Neural cell (in vitro differentiated cells): ENCODE measurements around the gene TBC1D5. TPM values are rescaled to one million over a fixed set of nuclear protein-coding genes. Genes with fewer than 3 reads are reported as not detected.

Experiments
- H2AFZ ChIP-seq: fragments of 200-600, 300-800 bp; sonication (generic), shearing (Covaris generic); 2 replicates; pipeline ENCODE4 v1.6.0; 2014; ENCODE audit warnings: low read depth, mild to moderate bottlenecking, antibody characterized with exemption, low read length, moderate library complexity
- H3F3A ChIP-seq: fragments of 200-600 bp; shearing (Covaris generic); 2 replicates; pipeline ENCODE4 v1.6.1; 2016; ENCODE audit warnings: mild to moderate bottlenecking, moderate library complexity, mixed read lengths, antibody characterized with exemption, low read length; ENCODE audit not compliant: insufficient read depth, poor library complexity, severe bottlenecking
- H3K27ac ChIP-seq: fragments of 200-600, 300-800 bp; sonication (generic), shearing (Covaris generic); 2 replicates; pipeline ENCODE4 v1.5.1; 2014; ENCODE audit warnings: mild to moderate bottlenecking, low read length, moderate library complexity
- H3K27me3 ChIP-seq: fragments of 300-800, 200-600 bp; sonication (generic), shearing (Covaris generic); 2 replicates; pipeline ENCODE4 v1.6.0; 2014; ENCODE audit warnings: mild to moderate bottlenecking, low read depth, low read length, moderate library complexity; ENCODE audit not compliant: insufficient read depth
- H3K36me3 ChIP-seq: fragments of 300-800, 200-600 bp; sonication (generic), shearing (Covaris generic); 2 replicates; pipeline ENCODE4 v1.5.1; 2014; ENCODE audit warnings: mild to moderate bottlenecking, antibody characterized with exemption, low read length, moderate library complexity; ENCODE audit not compliant: insufficient read depth
- H3K4me2 ChIP-seq: fragments of 300-800, 200-600 bp; sonication (generic), shearing (Covaris generic); 2 replicates; pipeline ENCODE4 v1.6.0; 2014; ENCODE audit warnings: mild to moderate bottlenecking, low read length
- H3K4me3 ChIP-seq: fragments of 300-800, 200-600 bp; sonication (generic), shearing (Covaris generic); 2 replicates; pipeline ENCODE4 v1.5.1; 2014; ENCODE audit warnings: mild to moderate bottlenecking, low read length, moderate library complexity
- H3K79me2 ChIP-seq: fragments of 200-600 bp; shearing (Covaris generic); replicated peaks from 2 replicates; pipeline ENCODE4 v1.6.0; 2014; ENCODE audit warnings: mild to moderate bottlenecking, low read length, moderate library complexity; ENCODE audit not compliant: insufficient read depth
- H3K9ac ChIP-seq: fragments of 300-800, 200-600 bp; sonication (generic), shearing (Covaris generic); 2 replicates; pipeline ENCODE4 v1.6.1; 2016; ENCODE audit warnings: mild to moderate bottlenecking, low read length, mixed read lengths
- H3K9me2 ChIP-seq: fragments of 200-600 bp; shearing (Covaris generic); 2 replicates; pipeline ENCODE4 v1.6.1; 2016; ENCODE audit warnings: mild to moderate bottlenecking, low read length, mixed read lengths; ENCODE audit not compliant: insufficient read depth
- H3K9me3 ChIP-seq: fragments of 200-600, 300-800 bp; sonication (generic), shearing (Covaris generic); 2 replicates; pipeline ENCODE4 v1.6.1; 2016; ENCODE audit warnings: mild to moderate bottlenecking, mixed run types, low read length, moderate library complexity, mixed read lengths
- H4K20me1 ChIP-seq: fragments of 200-600 bp; shearing (Covaris generic); 2 replicates; pipeline ENCODE4 v1.6.1; 2016; ENCODE audit warnings: mild to moderate bottlenecking, mixed run types; ENCODE audit not compliant: insufficient read depth
- CTCF ChIP-seq: fragments of 450-650 bp; IDR thresholded peaks from 2 replicates; pipeline ENCODE4 v1.5.1; 2014; ENCODE audit warnings: antibody characterized with exemption, mild to moderate bottlenecking, moderate library complexity; ENCODE audit not compliant: poor library complexity, severe bottlenecking
- EP300 ChIP-seq: fragments of 450-650 bp; conservative IDR thresholded peaks from 2 replicates; pipeline ENCODE4 v1.6.1; 2014; ENCODE audit warnings: antibody characterized with exemption, mild to moderate bottlenecking, moderate library complexity; ENCODE audit not compliant: poor library complexity, severe bottlenecking
- EZH2 ChIP-seq: fragments of 200-600, 300-800 bp; shearing (Covaris generic), sonication (generic); IDR thresholded peaks from 2 replicates; pipeline ENCODE4 v1.6.1; 2014; ENCODE audit warnings: antibody characterized with exemption, low read length, borderline replicate concordance, mild to moderate bottlenecking; ENCODE audit not compliant: insufficient read depth, poor library complexity, severe bottlenecking
- MXI1 ChIP-seq: fragments of 450-650 bp; conservative IDR thresholded peaks from 2 replicates; pipeline ENCODE4 v1.6.1; 2014; ENCODE audit warnings: antibody characterized with exemption, mild to moderate bottlenecking; ENCODE audit not compliant: poor library complexity, severe bottlenecking
- POLR2AphosphoS5 ChIP-seq: IDR thresholded peaks from 2 replicates; pipeline ENCODE4 v1.6.1; 2012
- RAD21 ChIP-seq: fragments of 450-650 bp; conservative IDR thresholded peaks from 2 replicates; pipeline ENCODE4 v1.6.1; 2014; ENCODE audit warnings: antibody characterized with exemption, mild to moderate bottlenecking, moderate library complexity
- REST ChIP-seq: IDR thresholded peaks from 2 replicates; pipeline ENCODE4 v1.6.1; 2012; ENCODE audit warnings: borderline replicate concordance
- SMC3 ChIP-seq: fragments of 450-650 bp; conservative IDR thresholded peaks from 2 replicates; pipeline ENCODE4 v1.6.1; 2014; ENCODE audit warnings: antibody characterized with exemption, mild to moderate bottlenecking, moderate library complexity; ENCODE audit not compliant: poor library complexity
- TAF1 ChIP-seq: IDR thresholded peaks from 2 replicates; pipeline ENCODE4 v1.6.1; 2012; ENCODE audit warnings: low read depth
- polyA plus RNA-seq: library from polyadenylated mRNA; depleted of rRNA; stranded (reverse); fragments of >200 nt; gene quantifications from 2 replicates; pipeline ENCODE4 v1.2.3, GENCODE V29; 2014

Gene TBC1D5
- polyA plus RNA-seq, 1 donor from 2014 or later: 28.3 TPM

GRCh38 chr3:17349093-17349492, 393.3 kb downstream of the TBC1D5 start:
- Histone ChIP-seq H3K9me3 (no peaks in the 10 kb centered on the region), H3K27me3 (no peaks in the 10 kb centered on the region), H4K20me1 (no peaks in the 10 kb centered on the region), H3F3A (no peaks in the 10 kb centered on the region), H3K27ac (no peak overlapping the region), H3K36me3 (no peaks in the 10 kb centered on the region), H2AFZ (no peak overlapping the region), H3K4me2 (no peak overlapping the region), H3K79me2 (no peaks in the 10 kb centered on the region), H3K9ac (no peak overlapping the region), H3K9me2 (no peaks in the 10 kb centered on the region), H3K4me3 (no peak overlapping the region)
- TF ChIP-seq RAD21 (no peak), EZH2 (no peak), CTCF (no peak), POLR2AphosphoS5 (no peak)

GRCh38 chr3:17342119-17342518, 400.3 kb downstream of the TBC1D5 start:
- TF ChIP-seq POLR2AphosphoS5: no peak
- TF ChIP-seq TAF1: no peak
- no peak for TF ChIP-seq REST
- TF ChIP-seq CTCF: no peak
- no peak for TF ChIP-seq SMC3
- TF ChIP-seq EP300: no peak
- no peak for TF ChIP-seq MXI1
- no peak for TF ChIP-seq RAD21
- TF ChIP-seq EZH2: no peak
- no peaks in the 10 kb centered on the region for H3K9me2 ChIP-seq

More at GRCh38 chr3:17342119-17342518, 400.3 kb downstream of the TBC1D5 start:
- Histone ChIP-seq H3K4me2 (no peak overlapping the region), H3K27me3 (no peaks in the 10 kb centered on the region), H3K9me3 (no peaks in the 10 kb centered on the region), H3K27ac (no peak overlapping the region), H3K79me2 (no peaks in the 10 kb centered on the region), H3F3A (no peaks in the 10 kb centered on the region), H3K36me3 (no peaks in the 10 kb centered on the region), H4K20me1 (no peaks in the 10 kb centered on the region), H3K9ac (no peak overlapping the region), H3K4me3 (no peak overlapping the region), H2AFZ (no peak overlapping the region)
